GM23338 (cell line): Measurements from ENCODE around the gene GAS1. TPM values are rescaled to one million over a fixed set of nuclear protein-coding genes. Genes with fewer than 3 reads are reported as not detected.

Source experiments
- ATAC-seq: fragments of 200-7000 bp; cut with Tn5 transposase; 3 replicates; pipeline ENCODE4 v1.9.1; 2020
- DNase-seq: peaks from one replicate; pipeline ENCODE4 v3.0.0-alpha.2; 2015; ENCODE audit warnings: low spot score
- H2AFZ ChIP-seq: fragments of 200-600 bp; sonication (generic); 2 replicates; pipeline ENCODE4 v1.8.0; 2016; ENCODE audit warnings: antibody characterized with exemption, mild to moderate bottlenecking, moderate library complexity
- H3F3A ChIP-seq: fragments of 200-600 bp; sonication (generic); replicated peaks from 2 replicates; pipeline ENCODE4 v1.8.0; 2017; ENCODE audit warnings: antibody characterized with exemption, mixed run types, low read depth
- H3K27ac ChIP-seq: fragments of 200-600 bp; sonication (generic); 2 replicates; pipeline ENCODE4 v1.6.1; 2016; ENCODE audit warnings: low read depth
- H3K27me3 ChIP-seq: fragments of 200-600 bp; sonication (generic); 2 replicates; pipeline ENCODE4 v1.8.0; 2016; ENCODE audit warnings: mild to moderate bottlenecking, mixed run types, moderate library complexity; ENCODE audit not compliant: insufficient read depth
- H3K36me3 ChIP-seq: fragments of 200-600 bp; sonication (generic); 2 replicates; pipeline ENCODE4 v1.8.0; 2016; ENCODE audit warnings: mild to moderate bottlenecking; ENCODE audit not compliant: insufficient read depth
- H3K4me1 ChIP-seq: fragments of 200-600 bp; sonication (generic); 2 replicates; pipeline ENCODE4 v1.8.0; 2016; ENCODE audit warnings: mild to moderate bottlenecking, moderate library complexity; ENCODE audit not compliant: insufficient read depth
- H3K4me2 ChIP-seq: fragments of 200-600 bp; sonication (generic); 2 replicates; pipeline ENCODE4 v1.7.1; 2017; ENCODE audit warnings: mixed run types
- H3K4me3 ChIP-seq: fragments of 200-600 bp; sonication (generic); 2 replicates; pipeline ENCODE4 v1.6.1; 2016; ENCODE audit warnings: mixed run types
- H3K79me2 ChIP-seq: fragments of 200-600 bp; sonication (generic); replicated peaks from 2 replicates; pipeline ENCODE4 v1.8.0; 2017; ENCODE audit warnings: mild to moderate bottlenecking; ENCODE audit not compliant: insufficient read depth
- H3K9me2 ChIP-seq: fragments of 200-600 bp; sonication (generic); 2 replicates; pipeline ENCODE4 v1.8.0; 2017; ENCODE audit not compliant: insufficient read depth
- H4K20me1 ChIP-seq: fragments of 200-600 bp; sonication (generic); replicated peaks from 2 replicates; pipeline ENCODE4 v1.8.0; 2017; ENCODE audit warnings: mild to moderate bottlenecking; ENCODE audit not compliant: insufficient read depth
- H3K27ac Mint-ChIP-seq: 2 replicates; pipeline ENCODE4 v1.8.0; 2020; ENCODE audit warnings: inconsistent platforms, mild to moderate bottlenecking, moderate library complexity, mixed read lengths
- H3K27me3 Mint-ChIP-seq: 3 replicates; pipeline ENCODE4 v1.8.0; 2022; ENCODE audit warnings: low read depth, mild to moderate bottlenecking, moderate library complexity, mixed read lengths, inconsistent platforms; ENCODE audit not compliant: insufficient read depth, poor library complexity
- H3K36me3 Mint-ChIP-seq: 3 replicates; pipeline ENCODE4 v1.8.0; 2021; ENCODE audit warnings: low read depth, mild to moderate bottlenecking, inconsistent platforms, moderate library complexity, mixed read lengths
- H3K4me1 Mint-ChIP-seq: 3 replicates; pipeline ENCODE4 v1.8.0; 2020; ENCODE audit warnings: mild to moderate bottlenecking, inconsistent platforms, mixed read lengths
- H3K4me3 Mint-ChIP-seq: 3 replicates; pipeline ENCODE4 v1.8.0; 2021; ENCODE audit warnings: moderate library complexity, mild to moderate bottlenecking, inconsistent platforms, mixed read lengths
- H3K9me3 Mint-ChIP-seq: 3 replicates; pipeline ENCODE4 v1.8.0; 2020; ENCODE audit warnings: moderate library complexity, mild to moderate bottlenecking, inconsistent platforms, mixed read lengths
- CREB1 ChIP-seq: fragments of 250-450 bp; sonication (Bioruptor Pico); IDR thresholded peaks from 2 replicates; pipeline ENCODE4 v1.5.0; 2020; ENCODE audit warnings: low read depth, mild to moderate bottlenecking, moderate library complexity
- JUNB ChIP-seq: IDR thresholded peaks from one replicate; pipeline ENCODE4 v1.6.1; 2016; ENCODE audit warnings: antibody characterized with exemption; ENCODE audit not compliant: unreplicated experiment
- STAT1 ChIP-seq: IDR thresholded peaks from one replicate; pipeline ENCODE4 v1.6.1; 2016; ENCODE audit warnings: antibody characterized with exemption; ENCODE audit not compliant: unreplicated experiment
- polyA plus RNA-seq: library from polyadenylated mRNA; unstranded; fragments of >200 nt; fragmentation: Nextera tagmentation; extraction: Ambion mirVana; gene quantifications from 2 replicates; pipeline ENCODE4 v1.2.1, GENCODE V29; 2016
- total RNA-seq: library from RNA; depleted of rRNA; stranded (reverse); fragments of >200 nt; shearing (Covaris generic); gene quantifications from 2 replicates; pipeline ENCODE4 v1.2.3, GENCODE V29; 2014
- TF ChIP-seq, protein P1 (sequence below): IDR thresholded peaks from one replicate; pipeline ENCODE4 v1.6.1; 2018; ENCODE audit warnings: antibody characterized with exemption; ENCODE audit not compliant: unreplicated experiment
- TF ChIP-seq, protein P2 (sequence below): IDR thresholded peaks from 2 replicates; pipeline ENCODE4 v1.6.1; 2016; ENCODE audit warnings: antibody characterized with exemption
- TF ChIP-seq, protein P3 (sequence below), 2 experiments: fragments of 200-600 bp in 1 of 2; sonication (generic) in 1 of 2; conservative IDR thresholded peaks; 2 replicates each; pipeline versions ENCODE4 v1.5.1 to v1.6.1; 2016 to 2017; ENCODE audit warnings: antibody characterized with exemption in 2 of 2, low read depth in 2 of 2, mild to moderate bottlenecking in 2 of 2, moderate library complexity in 1 of 2
- TF ChIP-seq, protein P4 (sequence below): fragments of 250-450 bp; sonication (Bioruptor Pico); IDR thresholded peaks from 2 replicates; pipeline ENCODE4 v1.5.0; 2020; ENCODE audit warnings: mild to moderate bottlenecking, moderate library complexity

The GAS1 gene
- total and polyA plus RNA-seq, 2 experiments from 2014 or later = 1.4 to 7.7 TPM

DNA sequence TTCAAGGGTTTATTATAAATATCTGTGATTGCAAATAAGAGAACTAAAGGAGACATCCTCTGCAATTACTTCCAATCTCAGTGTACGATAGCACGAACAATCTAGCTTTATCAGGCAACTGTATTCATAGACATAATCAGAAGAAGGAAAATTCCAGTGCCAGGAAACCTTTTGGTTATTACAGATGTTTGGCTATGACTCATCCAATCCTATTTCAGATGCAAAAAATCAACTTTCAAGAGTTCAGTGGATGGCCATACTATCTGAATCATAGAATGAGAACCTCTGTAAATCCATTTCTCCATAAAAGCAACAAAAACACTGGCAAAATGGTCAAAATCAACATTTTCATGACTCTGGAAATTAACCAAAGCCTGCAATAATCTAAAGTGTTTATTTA, 37.9 kb downstream of the GAS1 start (continued):
- TF ChIP-seq, protein P1, sequence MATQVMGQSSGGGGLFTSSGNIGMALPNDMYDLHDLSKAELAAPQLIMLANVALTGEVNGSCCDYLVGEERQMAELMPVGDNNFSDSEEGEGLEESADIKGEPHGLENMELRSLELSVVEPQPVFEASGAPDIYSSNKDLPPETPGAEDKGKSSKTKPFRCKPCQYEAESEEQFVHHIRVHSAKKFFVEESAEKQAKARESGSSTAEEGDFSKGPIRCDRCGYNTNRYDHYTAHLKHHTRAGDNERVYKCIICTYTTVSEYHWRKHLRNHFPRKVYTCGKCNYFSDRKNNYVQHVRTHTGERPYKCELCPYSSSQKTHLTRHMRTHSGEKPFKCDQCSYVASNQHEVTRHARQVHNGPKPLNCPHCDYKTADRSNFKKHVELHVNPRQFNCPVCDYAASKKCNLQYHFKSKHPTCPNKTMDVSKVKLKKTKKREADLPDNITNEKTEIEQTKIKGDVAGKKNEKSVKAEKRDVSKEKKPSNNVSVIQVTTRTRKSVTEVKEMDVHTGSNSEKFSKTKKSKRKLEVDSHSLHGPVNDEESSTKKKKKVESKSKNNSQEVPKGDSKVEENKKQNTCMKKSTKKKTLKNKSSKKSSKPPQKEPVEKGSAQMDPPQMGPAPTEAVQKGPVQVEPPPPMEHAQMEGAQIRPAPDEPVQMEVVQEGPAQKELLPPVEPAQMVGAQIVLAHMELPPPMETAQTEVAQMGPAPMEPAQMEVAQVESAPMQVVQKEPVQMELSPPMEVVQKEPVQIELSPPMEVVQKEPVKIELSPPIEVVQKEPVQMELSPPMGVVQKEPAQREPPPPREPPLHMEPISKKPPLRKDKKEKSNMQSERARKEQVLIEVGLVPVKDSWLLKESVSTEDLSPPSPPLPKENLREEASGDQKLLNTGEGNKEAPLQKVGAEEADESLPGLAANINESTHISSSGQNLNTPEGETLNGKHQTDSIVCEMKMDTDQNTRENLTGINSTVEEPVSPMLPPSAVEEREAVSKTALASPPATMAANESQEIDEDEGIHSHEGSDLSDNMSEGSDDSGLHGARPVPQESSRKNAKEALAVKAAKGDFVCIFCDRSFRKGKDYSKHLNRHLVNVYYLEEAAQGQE = no peak

DNA sequence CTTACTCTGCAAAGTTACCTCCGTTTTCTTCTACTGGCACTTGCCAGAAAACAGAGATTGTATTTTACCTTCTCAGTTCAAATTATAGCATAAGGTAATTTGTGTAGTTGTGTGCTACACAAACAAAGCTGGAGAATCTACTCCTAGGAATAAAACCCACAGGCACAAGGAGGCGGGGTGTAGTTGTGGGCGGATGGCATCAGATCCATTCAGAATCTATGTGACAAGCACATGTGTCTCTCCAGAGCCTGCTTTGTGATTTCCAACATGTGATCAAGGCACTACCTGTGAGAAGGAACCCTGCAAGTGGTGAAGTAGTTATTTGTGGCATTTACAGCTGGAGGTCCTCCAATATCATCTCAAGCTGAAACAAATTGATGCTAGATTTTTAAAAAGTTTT, 39.0 kb downstream of the GAS1 start:
- no peaks in the 10 kb centered on the region for H3K79me2 ChIP-seq
- H3K4me2 ChIP-seq = no peak overlapping the region
- TF ChIP-seq, protein P2, sequence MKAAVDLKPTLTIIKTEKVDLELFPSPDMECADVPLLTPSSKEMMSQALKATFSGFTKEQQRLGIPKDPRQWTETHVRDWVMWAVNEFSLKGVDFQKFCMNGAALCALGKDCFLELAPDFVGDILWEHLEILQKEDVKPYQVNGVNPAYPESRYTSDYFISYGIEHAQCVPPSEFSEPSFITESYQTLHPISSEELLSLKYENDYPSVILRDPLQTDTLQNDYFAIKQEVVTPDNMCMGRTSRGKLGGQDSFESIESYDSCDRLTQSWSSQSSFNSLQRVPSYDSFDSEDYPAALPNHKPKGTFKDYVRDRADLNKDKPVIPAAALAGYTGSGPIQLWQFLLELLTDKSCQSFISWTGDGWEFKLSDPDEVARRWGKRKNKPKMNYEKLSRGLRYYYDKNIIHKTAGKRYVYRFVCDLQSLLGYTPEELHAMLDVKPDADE = no peak
- TF ChIP-seq CREB1 = no peak
- TF ChIP-seq JUNB = no peak
- TF ChIP-seq, protein P3, sequence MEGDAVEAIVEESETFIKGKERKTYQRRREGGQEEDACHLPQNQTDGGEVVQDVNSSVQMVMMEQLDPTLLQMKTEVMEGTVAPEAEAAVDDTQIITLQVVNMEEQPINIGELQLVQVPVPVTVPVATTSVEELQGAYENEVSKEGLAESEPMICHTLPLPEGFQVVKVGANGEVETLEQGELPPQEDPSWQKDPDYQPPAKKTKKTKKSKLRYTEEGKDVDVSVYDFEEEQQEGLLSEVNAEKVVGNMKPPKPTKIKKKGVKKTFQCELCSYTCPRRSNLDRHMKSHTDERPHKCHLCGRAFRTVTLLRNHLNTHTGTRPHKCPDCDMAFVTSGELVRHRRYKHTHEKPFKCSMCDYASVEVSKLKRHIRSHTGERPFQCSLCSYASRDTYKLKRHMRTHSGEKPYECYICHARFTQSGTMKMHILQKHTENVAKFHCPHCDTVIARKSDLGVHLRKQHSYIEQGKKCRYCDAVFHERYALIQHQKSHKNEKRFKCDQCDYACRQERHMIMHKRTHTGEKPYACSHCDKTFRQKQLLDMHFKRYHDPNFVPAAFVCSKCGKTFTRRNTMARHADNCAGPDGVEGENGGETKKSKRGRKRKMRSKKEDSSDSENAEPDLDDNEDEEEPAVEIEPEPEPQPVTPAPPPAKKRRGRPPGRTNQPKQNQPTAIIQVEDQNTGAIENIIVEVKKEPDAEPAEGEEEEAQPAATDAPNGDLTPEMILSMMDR (conservative IDR thresholded peaks at IDR 0.05; ENCODE audit: low read depth in 2 of 2) = no peak
- TF ChIP-seq STAT1 = no peak
- TF ChIP-seq, protein P4, sequence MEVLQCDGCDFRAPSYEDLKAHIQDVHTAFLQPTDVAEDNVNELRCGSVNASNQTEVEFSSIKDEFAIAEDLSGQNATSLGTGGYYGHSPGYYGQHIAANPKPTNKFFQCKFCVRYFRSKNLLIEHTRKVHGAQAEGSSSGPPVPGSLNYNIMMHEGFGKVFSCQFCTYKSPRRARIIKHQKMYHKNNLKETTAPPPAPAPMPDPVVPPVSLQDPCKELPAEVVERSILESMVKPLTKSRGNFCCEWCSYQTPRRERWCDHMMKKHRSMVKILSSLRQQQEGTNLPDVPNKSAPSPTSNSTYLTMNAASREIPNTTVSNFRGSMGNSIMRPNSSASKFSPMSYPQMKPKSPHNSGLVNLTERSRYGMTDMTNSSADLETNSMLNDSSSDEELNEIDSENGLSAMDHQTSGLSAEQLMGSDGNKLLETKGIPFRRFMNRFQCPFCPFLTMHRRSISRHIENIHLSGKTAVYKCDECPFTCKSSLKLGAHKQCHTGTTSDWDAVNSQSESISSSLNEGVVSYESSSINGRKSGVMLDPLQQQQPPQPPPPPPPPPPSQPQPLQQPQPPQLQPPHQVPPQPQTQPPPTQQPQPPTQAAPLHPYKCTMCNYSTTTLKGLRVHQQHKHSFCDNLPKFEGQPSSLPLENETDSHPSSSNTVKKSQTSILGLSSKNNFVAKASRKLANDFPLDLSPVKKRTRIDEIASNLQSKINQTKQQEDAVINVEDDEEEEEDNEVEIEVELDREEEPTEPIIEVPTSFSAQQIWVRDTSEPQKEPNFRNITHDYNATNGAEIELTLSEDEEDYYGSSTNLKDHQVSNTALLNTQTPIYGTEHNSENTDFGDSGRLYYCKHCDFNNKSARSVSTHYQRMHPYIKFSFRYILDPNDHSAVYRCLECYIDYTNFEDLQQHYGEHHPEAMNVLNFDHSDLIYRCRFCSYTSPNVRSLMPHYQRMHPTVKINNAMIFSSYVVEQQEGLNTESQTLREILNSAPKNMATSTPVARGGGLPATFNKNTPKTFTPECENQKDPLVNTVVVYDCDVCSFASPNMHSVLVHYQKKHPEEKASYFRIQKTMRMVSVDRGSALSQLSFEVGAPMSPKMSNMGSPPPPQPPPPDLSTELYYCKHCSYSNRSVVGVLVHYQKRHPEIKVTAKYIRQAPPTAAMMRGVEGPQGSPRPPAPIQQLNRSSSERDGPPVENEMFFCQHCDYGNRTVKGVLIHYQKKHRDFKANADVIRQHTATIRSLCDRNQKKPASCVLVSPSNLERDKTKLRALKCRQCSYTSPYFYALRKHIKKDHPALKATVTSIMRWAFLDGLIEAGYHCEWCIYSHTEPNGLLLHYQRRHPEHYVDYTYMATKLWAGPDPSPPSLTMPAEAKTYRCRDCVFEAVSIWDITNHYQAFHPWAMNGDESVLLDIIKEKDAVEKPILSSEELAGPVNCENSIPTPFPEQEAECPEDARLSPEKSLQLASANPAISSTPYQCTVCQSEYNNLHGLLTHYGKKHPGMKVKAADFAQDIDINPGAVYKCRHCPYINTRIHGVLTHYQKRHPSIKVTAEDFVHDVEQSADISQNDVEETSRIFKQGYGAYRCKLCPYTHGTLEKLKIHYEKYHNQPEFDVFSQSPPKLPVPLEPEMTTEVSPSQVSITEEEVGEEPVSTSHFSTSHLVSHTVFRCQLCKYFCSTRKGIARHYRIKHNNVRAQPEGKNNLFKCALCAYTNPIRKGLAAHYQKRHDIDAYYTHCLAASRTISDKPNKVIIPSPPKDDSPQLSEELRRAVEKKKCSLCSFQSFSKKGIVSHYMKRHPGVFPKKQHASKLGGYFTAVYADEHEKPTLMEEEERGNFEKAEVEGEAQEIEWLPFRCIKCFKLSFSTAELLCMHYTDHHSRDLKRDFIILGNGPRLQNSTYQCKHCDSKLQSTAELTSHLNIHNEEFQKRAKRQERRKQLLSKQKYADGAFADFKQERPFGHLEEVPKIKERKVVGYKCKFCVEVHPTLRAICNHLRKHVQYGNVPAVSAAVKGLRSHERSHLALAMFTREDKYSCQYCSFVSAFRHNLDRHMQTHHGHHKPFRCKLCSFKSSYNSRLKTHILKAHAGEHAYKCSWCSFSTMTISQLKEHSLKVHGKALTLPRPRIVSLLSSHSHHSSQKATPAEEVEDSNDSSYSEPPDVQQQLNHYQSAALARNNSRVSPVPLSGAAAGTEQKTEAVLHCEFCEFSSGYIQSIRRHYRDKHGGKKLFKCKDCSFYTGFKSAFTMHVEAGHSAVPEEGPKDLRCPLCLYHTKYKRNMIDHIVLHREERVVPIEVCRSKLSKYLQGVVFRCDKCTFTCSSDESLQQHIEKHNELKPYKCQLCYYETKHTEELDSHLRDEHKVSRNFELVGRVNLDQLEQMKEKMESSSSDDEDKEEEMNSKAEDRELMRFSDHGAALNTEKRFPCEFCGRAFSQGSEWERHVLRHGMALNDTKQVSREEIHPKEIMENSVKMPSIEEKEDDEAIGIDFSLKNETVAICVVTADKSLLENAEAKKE (CRISPR knock-in tag) = no peak
- H3K9me3 Mint-ChIP-seq = peaks cover 13% of the 10 kb centered on the region
- peaks cover 8% of the 10 kb centered on the region; the same call in 1 of the 3 replicates for H3K36me3 Mint-ChIP-seq
- H3K36me3 ChIP-seq = peaks cover 3% of the 10 kb centered on the region
- no peaks in the 10 kb centered on the region for H4K20me1 ChIP-seq
- H3K9me2 ChIP-seq = no peaks in the 10 kb centered on the region
- DNase-seq (no peak), ATAC-seq (no peak)
- no peaks in the 10 kb centered on the region for H3F3A ChIP-seq
- H3K4me3 ChIP-seq = no peak overlapping the region
- no peak overlapping the region for H2AFZ ChIP-seq
- no peak overlapping the region for H3K27ac ChIP-seq
- H3K4me1 Mint-ChIP-seq = peaks cover 13% of the 10 kb centered on the region
- H3K27ac Mint-ChIP-seq = no peak overlapping the region
- H3K4me1 ChIP-seq = peaks cover 5% of the 10 kb centered on the region
- H3K27me3 ChIP-seq = peaks cover 7% of the 10 kb centered on the region
- H3K27me3 Mint-ChIP-seq = peaks cover 7% of the 10 kb centered on the region
- no peak overlapping the region for H3K4me3 Mint-ChIP-seq
